BJ (cell line): ENCODE results near the gene RPGR. TPM values are rescaled to one million over a fixed set of nuclear protein-coding genes. Genes with fewer than 3 reads are reported as not detected.

Experiments used
- CTCF ChIA-PET: fragments of 350-600 bp; formaldehyde crosslinking; extraction: SDS; loops from one replicate; lab custom pipeline; 2021; ENCODE audit warnings: antibody characterized with exemption, inconsistent platforms; lab: Yijun Ruan, JAX
- POLR2A ChIA-PET: fragments of 300-600 bp; sonication (Branson Sonifier 250); formaldehyde crosslinking; extraction: SDS; loops from one replicate; lab custom pipeline; 2021; ENCODE audit warnings: antibody characterized with exemption; lab: Charles Lee
- DNase-seq: peaks from one replicate; pipeline ENCODE4 v3.0.0-alpha.2; 2011; ENCODE audit warnings: low read depth
- H3K27me3 ChIP-seq: 2 replicates; pipeline ENCODE4 v1.6.0; 2011; ENCODE audit warnings: low read length; ENCODE audit not compliant: control insufficient read depth, insufficient read depth
- H3K36me3 ChIP-seq: 2 replicates; pipeline ENCODE4 v1.5.1; 2011; ENCODE audit warnings: low read length; ENCODE audit not compliant: control insufficient read depth, insufficient read depth
- H3K4me3 ChIP-seq: 2 replicates; pipeline ENCODE4 v1.5.1; 2011; ENCODE audit warnings: low read depth, mild to moderate bottlenecking, control low read depth, low read length
- polyA plus RNA-seq: library from polyadenylated mRNA; depleted of rRNA; stranded (reverse); fragments of >200 nt; gene quantifications from 2 replicates; pipeline ENCODE4 v1.2.3, GENCODE V29; 2011
- TF ChIP-seq, protein P1 (sequence below): IDR thresholded peaks from 2 replicates; pipeline ENCODE4 v1.5.1; 2011; ENCODE audit warnings: low read depth, mild to moderate bottlenecking, control low read depth, inconsistent platforms, low read length, moderate library complexity; ENCODE audit not compliant: insufficient read depth

The RPGR gene
- polyA plus RNA-seq, 1 experiment = 0.93 TPM

DNA sequence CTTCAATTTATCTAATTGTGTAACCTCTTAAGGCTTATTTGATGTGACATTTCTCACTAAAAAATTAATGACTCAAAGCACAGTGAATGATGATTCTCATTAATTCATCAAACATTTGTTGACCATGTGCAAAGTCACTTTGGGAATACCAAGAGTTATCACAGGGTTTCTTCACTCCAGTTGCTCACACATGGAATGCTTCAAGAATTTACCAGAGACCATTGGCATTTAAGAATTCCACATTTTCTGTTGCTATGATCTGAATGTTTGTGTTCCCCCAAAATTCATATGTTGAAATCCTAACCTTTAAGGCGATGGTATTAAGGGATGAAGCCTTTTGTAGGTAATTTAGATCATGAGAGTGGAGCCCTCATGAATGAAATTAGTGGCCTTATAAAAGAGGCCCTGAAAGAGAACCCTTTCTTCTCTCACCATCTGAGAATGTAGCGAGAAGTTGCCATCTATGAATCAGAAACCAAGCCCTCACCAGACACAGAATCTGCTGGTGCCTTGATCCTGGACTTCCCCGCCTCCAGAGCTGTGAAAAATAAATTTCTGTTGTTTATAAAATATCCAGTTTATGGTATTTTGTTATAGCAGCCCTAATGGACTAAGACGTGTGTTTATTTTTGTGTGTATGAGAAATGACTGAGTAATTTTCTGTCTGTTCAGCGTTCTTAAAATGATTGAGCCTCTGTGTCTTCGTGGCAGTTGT, 90.3 kb downstream of the RPGR start:
- ChIA-PET POLR2A (no interaction called here), CTCF (no interaction called here)
- Histone ChIP-seq H3K27me3 (no peaks in the 10 kb centered on the region), H3K4me3 (no peak overlapping the region), H3K36me3 (no peaks in the 10 kb centered on the region)
- DNase-seq = peak; percentile 31
- TF ChIP-seq, protein P1, sequence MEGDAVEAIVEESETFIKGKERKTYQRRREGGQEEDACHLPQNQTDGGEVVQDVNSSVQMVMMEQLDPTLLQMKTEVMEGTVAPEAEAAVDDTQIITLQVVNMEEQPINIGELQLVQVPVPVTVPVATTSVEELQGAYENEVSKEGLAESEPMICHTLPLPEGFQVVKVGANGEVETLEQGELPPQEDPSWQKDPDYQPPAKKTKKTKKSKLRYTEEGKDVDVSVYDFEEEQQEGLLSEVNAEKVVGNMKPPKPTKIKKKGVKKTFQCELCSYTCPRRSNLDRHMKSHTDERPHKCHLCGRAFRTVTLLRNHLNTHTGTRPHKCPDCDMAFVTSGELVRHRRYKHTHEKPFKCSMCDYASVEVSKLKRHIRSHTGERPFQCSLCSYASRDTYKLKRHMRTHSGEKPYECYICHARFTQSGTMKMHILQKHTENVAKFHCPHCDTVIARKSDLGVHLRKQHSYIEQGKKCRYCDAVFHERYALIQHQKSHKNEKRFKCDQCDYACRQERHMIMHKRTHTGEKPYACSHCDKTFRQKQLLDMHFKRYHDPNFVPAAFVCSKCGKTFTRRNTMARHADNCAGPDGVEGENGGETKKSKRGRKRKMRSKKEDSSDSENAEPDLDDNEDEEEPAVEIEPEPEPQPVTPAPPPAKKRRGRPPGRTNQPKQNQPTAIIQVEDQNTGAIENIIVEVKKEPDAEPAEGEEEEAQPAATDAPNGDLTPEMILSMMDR = no peak

DNA sequence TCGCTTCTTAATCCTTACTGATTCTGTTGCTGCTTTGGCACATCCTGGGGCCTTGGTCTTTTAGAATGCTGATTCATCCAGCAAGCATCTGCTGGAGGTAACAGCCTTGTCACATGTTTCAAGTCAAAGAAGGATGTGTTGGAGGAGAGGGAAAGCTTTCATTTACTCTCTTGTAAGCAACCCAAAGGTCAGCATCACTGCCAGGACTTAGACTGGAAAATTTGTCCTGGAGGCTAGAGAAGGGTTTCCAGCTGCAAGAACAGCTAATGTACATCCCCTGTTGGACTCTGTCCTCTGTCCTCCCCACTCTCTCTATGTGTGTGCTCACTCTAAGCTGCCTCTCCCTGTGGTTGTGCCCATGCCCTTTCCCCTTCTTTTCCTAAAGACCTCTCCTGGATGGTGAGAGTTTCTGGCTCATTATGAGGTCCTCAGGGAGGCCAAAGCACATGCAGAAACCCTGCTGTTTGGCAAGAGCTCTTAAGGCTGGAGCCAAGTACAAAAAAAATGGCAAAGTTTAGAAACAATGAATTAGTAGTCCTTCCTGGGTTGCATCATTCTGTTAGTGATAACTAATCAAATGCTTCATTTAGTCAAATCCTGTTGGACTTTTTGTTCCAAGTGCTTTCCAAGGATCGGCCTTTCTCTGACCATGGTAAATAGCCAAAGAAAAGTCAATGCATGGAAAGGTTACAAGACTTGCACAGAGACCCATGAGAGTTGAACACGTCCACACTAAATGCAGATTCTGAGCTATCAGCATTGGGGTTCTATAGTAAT, 93.2 kb downstream of the RPGR start:
- ChIA-PET CTCF (interaction anchor here (1.9 to 2.1 kb wide), 2 partner anchors 11 to 29 kb away, joined by 5 read pairs; no protein-coding TSS in a partner anchor), POLR2A (interaction anchor here (0.6 kb wide), 1 partner anchor 93 kb away, joined by 4 read pairs; no protein-coding TSS in a partner anchor)
- Histone ChIP-seq H3K36me3 (no peaks in the 10 kb centered on the region), H3K27me3 (no peaks in the 10 kb centered on the region), H3K4me3 (no peak overlapping the region)
- peak; percentile 33 for DNase-seq
- TF ChIP-seq, protein P1 = no peak

DNA sequence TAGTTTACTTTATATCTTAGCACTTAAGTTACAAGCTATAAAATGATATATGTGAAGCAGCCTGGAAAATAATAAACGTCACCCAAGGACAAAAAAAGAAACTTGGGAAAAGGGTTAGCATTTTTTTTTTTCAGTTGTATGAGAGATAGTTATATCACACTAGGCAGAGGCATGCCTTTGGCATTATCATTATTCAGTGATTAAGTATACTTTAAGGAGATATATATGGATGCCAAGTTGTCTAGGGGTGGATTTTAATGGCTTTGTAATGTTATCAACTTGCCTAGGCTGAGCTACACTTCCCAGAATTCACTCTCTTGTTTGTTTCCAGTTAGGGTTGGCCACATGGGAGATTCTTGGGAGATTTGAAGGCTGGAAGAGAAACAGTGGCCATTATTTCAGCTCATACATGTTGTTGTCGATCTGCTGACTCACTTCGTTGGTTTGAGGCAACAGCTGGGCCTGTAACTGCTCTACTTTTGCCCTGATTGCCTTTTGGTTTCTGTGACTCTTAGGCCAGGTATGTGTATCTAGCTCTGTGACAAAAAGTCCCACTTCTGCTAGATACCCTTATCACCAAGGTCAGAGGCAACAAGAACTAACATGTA, 95.1 kb downstream of the RPGR start:
- TF ChIP-seq, protein P1 = no peak
- no peak overlapping the region for H3K4me3 ChIP-seq
- ChIA-PET CTCF (interaction anchor here (0.6 to 1.7 kb wide), 5 partner anchors 10 to 336 kb away, joined by 3 to 5 read pairs (median 4); no protein-coding TSS in a partner anchor), POLR2A (no interaction called here)
- no peaks in the 10 kb centered on the region for H3K27me3 ChIP-seq
- no peaks in the 10 kb centered on the region for H3K36me3 ChIP-seq
- DNase-seq = no peak

DNA sequence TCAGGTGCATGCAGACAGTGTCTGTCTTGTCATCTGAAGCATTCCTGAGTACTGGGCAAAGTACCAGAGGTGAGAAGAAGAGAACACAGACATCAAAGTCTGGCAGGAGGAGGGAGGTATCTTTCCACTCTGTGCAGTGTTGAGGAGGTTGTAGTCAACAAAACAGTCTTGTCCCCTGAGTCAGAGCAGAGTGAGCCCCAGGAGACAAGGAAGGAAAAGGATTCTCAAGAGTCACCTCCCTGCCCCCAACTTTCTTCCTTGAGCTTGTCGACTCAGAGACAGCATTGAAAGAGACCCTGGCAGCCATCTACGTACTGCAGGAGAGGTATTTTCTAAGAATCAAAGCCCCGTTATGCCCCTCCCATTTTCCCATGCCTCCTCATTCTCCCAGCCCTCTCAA, 102.2 kb downstream of the RPGR start:
- no peaks in the 10 kb centered on the region for H3K36me3 ChIP-seq
- TF ChIP-seq, protein P1 = no peak
- no peak overlapping the region for H3K4me3 ChIP-seq
- POLR2A ChIA-PET = no interaction called here
- DNase-seq = no peak
- no peaks in the 10 kb centered on the region for H3K27me3 ChIP-seq
- CTCF ChIA-PET = interaction anchor here (1.2 kb wide), 1 partner anchor 39 kb away, joined by 4 read pairs; no protein-coding TSS in a partner anchor

DNA sequence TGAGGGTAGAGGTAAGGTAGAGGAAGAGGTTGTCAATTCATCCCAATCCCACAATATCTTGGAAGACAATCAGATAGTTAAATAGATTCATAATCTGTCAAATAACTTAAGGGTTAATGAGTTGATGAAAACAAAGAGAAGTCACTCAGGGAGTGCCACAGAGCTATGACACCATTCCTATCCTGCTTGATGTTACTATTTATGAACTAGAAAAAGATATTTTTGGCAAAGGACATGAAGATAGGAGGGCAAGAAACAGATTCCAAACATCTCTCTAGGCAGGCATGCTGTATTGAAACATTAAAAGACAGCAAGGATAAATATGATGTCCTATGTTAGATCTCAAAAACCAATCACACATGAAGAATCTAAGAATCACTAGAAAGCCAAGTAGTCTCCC, 103.1 kb downstream of the RPGR start:
- ChIA-PET POLR2A (no interaction called here), CTCF (no interaction called here)
- no peaks in the 10 kb centered on the region for H3K36me3 ChIP-seq
- DNase-seq = no peak
- no peak overlapping the region for H3K4me3 ChIP-seq
- TF ChIP-seq, protein P1 = no peak
- no peaks in the 10 kb centered on the region for H3K27me3 ChIP-seq
